NCI-H1048 (cell line): ENCODE results near the gene KLHL22.

ENCODE experiments used
- DNase-seq: peaks from one replicate; lab custom pipeline; 2025; lab: John Stamatoyannopoulos, UW

KLHL22 gene

DNA sequence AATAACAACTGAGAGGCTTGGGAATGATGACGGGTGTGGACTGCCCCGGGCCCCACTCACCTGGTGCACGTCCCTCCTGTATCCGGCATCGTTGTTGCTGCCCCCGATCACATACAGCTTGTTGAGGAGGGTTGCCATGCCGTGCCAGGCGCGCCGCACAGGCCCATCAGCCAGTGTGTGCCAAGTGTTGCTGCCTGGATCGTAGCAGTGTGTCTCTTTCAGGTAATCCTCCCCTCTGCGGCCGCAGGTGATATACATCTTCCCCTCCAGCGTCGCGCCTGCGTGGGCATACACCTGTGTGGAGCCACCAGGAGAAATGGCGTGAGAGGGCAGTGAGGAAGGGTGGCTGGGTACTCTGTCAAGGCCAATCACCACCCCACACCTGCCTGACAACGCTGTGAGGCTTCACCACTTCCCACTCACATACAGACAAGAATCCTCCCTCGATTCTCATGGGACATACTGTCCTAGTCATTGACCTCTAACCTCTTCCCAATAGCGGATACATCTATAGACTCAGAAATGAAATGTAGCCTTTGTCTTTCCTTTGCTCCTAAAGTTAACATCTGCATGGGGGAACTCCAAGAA, 49.1 kb downstream of the KLHL22 start:
- no peak for DNase-seq

DNA sequence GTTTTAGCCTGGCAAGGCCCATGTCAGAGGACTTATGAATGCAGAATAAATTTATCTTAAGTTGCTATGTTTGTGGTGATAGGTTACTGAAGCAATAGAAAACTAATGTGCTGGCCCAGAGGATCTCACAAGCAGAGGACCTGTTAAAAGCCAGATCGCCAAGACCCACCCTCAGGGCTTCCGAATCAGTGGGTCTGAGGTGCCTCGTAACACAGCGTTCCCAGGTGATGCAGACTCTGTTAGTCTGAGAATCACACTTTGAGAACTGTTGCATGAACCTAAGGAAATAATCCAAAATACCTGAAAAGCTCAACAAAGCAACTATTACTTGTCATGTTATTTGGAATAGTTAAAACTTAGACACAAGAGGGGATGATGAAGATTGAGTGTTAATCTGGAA, 51.3 kb downstream of the KLHL22 start:
- DNase-seq, result no peak

DNA sequence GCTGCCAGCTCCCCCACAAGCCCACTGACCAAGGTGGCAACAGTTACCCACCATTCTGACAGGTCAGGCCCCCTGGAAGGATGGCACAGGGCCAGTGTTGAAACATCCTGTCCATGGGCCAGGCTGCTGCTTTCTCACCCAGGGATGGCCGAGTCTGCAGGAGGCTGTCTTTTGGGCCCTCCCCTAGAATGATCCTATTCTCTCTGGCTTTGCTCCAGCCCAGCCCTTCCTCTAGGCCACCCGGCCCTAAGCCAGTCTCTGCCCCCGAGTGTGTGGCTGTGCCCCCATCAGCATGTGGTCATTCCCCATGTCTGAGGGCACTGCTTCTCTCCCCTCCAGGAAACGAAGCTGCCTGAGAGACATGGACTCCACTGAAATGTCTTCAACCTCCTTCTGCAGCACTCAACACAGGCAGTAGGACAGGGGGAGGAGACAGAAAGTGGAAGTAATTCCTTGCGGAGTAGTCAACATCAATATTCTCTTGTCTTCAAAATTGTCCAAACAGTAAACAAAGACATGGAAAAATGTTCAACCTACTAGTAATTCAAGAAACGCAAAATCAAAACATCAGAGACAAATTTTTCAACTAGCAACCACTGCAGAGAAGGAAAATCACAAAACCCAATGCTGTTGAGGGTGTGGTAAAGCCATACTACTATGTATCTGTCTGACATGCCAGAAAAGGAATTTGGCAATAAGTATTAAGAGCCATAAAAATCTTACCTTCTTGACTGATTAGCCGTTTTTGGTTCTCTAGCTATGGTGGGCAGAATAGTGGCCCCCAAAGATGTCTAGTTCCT, 52.9 kb downstream of the KLHL22 start:
- no peak for DNase-seq

DNA sequence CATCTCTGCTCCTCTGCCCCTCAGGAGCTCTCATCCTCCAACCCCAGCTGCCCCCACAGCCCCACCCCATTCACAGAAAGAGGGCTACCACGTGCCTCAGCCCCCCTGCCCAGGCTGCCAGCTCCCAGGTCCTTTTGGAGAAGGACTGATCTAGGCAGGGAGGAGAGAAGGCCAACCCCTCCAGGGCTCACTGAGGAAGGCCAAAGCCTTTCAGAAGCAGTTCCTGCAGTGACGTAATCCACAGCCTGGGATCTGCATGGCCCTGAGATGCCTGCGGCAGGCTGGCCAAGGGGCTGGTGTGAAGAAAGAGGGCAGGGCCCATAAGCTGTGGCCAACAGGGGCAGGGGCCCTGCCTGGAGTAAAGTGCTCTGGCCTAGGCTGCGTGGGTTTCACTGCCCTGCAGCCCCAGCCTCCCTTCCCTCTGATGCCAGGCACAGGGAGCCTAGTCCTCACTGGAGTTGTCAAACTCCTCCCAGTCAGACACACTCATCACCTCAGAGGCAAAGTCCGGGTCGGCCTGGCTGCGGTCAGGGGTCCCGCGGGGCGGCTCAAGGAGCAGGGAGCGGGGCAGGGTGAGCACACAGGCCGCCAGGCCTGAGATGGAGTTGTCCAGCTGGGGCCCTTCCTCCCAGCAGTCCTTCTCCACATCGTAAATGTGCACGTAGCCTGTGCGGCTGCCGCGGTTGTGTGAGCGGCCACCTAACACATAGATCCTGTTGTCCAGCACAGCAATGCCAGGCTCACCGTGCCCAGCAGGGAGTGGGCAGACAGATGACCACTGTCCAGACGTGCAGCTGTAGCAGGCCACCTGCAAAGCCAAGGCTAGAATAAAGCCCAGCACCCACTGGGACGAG, 53.7 kb downstream of the KLHL22 start:
- no peak for DNase-seq

DNA sequence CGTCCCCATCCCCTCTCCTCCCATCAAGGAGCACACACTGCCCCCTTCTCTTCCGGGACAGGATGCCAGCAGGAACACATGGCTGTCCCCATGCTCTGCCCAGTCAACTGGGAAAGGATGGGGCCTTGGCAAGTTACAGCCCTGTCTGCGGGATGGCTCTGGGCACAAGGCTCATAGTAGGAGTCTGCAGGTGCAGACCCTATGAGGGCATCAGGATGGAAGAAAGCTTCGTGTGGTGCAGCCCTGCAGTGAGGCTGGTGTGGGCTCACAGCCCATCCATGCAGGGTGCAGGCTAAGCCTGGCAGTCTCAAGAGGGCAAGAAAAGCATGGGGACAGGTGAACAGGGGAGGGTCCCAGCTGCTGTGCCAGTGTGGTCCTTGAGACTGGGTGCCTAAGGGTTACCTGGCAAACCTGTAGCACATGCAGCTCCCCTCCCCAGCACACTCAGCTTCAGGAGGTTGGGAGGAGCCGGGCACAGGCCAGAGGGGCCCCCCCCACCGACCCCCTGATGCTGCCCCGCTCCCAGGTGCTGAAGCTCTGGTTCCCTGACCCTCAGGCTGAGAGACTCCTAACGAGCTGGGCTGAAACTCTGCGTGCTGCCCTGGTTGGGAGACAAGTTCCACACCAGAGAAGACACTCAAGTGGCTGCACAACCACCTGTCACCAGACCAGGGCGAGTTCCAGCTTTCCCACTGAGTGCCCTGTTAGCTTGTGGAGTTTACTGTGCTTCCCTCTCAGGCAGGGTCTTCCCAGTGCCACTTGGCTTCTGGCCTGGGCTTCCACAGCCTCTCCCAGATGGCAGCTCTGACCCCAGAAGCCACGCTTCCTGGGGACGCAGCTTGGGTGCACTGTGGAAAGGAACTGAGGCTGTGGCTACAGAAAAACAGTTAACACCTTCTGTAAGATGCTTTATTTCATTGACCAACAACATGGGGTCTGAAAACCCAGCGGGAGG, 54.7 kb downstream of the KLHL22 start:
- DNase-seq, result no peak

DNA sequence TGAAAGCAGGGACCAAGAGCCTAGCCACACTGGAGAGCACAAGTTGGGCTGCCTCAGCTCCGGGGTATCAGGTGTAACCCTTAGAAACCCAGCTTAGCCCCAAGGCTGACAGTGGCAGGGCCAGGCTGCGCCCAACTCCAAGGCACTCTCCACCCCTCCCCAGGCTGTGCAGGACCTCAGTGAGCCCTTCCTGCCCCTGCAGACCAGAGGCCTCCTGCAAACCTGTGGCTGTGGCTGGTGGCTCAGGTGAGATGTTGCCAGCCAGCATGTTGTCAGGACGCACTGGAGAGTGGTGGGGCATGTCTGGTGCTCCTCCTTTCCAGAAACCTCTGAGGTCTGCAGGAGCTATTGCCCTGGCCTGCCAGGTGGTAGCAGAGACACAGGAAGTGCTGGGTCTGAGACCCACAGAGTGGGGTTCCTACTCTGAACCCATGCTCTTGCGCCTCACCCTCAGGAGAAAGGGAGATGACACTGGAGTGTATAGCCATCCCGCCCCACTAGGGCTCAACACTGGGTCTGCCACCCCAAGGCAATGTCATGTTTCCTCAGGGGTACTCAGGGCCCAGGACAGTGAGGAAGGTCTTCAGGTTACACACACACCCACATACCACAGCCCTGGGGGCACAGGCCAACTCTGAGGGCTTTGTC, 55.5 kb downstream of the KLHL22 start:
- no peak for DNase-seq

DNA sequence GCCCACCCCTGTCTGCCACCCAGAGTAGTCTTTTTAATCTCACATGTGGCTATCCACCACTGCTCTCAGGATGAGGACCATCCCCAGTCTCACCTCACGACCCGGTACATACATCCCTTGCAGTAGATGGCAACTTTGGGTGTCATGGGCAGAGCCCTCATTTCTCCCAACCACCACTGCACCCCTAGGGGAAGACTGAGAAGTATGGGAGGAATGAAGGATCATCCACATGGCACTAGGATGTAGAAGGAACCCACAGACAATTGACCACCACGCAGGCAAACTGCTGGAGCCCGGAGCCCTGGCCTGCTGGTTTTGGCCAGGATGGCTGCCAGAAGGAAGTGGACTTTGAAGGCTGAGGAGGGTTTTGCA, 56.1 kb downstream of the KLHL22 start:
- DNase-seq, result no peak

DNA sequence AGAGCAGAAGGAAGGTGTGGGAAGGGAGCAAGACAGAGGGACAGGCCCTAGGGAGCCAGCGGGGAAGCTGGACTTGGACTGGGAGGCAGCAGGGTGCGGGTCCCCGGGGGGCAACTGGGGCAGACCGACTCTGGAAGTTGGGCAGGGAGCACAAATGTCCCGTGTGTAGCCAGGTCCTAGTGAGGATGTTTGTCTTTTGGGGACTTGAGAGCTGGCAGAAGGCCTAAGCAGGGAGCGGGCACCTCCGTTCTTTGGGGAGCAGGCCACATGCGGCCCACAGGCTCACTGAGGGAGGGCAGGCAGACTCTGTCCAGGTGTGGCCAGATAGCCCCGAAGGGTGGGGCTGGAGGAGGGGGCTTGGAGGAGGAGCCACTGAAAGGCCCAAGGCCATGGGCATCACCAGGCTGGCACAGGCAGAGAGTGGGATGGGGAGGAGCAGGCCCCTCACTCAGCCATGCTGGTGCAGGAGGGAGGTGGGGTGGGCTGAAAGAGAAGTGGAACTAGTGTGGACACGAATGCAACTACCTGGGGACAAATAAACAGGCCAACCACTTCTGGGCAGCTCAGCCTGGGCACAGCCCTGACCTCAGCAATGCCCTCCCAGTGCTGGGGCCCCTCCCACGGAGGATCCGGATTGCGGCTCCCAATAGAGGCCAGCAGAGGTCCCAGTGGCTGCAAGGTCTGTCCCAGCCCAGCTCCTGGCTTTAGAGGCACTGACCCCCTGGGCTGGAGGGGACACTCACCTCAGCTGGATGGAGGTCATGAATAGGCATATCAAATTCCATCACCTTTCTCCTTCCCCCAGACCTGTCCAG, 56.7 kb downstream of the KLHL22 start:
- no peak for DNase-seq

DNA sequence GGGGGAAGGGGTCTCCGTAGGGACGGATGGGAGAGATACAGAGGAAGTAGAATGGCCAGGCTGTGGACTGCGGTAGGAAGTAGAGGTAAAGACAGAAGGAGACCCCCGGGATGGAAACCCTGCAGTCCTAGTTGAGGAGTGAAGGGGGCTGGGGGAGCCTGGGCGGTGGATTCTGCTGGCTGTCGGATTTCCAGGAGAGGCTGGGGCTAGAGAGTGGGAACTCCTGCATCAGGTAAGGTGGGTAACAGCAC, 57.2 kb downstream of the KLHL22 start:
- no peak for DNase-seq

DNA sequence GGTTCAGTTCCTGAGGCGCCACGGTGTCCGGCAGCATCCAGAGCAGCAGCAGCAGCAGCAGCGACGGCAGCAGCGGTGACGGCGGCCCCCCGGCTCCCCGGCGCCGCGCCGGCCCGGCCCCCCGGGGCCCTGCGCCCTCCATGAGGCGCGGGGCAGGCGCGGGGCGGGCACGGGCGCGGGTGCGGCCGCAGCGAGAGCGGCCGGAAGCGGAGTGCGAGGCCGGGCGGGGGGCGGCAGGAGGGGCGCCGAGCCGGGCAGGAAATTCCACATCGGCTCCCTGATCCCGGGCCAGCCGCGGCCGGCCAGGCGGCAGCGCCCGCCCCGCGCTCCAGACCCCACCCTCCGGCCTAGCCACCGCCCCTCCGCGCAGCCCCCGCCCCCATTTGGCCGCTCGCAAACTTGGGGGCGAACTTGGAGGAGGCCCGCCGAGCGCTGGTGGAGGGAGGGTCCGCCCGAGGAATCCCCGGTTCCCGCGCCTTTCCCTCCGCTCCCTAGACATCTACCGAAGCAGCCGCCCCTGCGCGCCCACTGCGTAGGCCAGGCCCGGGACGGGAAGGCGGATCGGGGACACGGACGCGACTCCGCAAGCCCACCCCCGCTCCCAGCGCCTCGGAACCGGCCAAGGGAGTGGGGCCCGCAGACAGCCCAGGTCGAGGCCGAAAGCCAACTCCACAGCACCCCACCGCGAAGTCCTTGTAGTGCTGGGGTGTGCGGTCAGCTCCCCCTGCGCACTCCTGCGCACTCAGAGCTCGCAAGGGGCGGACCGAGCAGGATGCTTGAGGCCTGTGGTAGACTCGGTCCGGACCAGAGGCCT, 57.8 kb downstream of the KLHL22 start, which contains the start of gene SCARF2:
SCARF2 (minus strand) TSS at position 213 of the 814 bp plus-strand sequence; CDS start at position 142, 71 bp downstream.
- no peak for DNase-seq

DNA sequence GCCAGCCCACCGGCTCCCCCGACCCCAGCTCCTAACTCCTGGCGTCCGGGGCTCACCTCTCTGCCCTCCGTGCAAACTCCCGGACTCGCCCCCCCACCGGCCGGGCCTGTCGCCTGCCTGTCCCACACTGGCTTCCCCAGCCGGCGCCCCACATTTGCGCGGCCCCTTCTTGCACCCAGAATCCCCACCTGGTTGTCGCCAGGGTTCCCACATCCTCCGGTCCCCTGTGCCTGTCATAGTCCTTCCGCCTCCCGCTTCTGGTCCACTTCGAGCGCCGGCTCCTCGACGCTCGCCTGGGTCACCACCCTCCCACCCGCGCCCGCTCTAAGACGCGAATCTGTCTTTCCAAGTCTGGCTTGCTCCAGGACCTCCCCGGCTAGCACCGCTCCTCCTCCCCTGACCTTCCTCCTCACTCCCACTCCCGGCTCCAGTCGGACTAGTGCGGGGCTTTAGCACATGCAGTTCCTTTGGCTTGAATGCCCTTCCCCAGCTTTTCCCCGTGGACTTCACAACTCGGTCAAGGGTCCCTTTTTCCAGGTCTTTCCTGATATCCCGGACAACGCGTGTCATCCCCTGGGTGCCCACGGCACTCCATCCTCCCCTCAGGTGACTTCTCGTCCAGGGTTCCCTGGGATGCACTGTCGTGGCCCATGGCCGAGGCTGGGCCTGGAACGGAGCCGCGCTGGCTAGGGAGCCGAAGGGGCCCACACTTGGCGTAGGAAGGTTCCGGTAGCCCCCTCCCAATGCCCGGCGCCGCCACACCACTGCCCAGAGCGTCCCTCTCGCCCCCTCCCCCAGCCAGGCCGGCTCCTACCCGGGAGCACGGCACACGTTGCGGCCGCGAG, 58.6 kb downstream of the KLHL22 start:
- DNase-seq, result no peak

DNA sequence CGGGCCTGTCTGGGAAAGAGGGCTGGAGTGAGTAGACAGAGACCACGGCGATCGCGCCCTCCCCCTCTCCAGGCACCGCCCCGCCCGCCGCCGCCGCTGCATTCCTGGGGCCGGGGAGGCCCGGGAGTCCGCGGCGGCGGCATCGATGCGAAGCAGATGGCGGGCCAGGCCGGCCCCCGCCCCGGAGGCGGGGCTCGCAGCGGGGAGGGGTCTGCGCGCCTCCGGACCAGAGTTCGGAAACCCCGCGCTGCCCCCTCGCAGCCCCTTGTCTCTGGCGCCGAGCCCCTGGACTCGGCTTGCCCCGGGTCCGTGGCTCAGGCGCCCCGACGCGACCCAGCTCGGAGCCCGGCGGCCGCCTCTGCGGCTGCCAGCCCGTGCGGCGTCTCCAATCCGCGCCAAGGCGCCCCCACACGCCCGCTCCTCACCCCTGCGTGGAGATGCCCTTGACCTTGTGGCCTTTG, 59.3 kb downstream of the KLHL22 start:
- DNase-seq, result no peak

DNA sequence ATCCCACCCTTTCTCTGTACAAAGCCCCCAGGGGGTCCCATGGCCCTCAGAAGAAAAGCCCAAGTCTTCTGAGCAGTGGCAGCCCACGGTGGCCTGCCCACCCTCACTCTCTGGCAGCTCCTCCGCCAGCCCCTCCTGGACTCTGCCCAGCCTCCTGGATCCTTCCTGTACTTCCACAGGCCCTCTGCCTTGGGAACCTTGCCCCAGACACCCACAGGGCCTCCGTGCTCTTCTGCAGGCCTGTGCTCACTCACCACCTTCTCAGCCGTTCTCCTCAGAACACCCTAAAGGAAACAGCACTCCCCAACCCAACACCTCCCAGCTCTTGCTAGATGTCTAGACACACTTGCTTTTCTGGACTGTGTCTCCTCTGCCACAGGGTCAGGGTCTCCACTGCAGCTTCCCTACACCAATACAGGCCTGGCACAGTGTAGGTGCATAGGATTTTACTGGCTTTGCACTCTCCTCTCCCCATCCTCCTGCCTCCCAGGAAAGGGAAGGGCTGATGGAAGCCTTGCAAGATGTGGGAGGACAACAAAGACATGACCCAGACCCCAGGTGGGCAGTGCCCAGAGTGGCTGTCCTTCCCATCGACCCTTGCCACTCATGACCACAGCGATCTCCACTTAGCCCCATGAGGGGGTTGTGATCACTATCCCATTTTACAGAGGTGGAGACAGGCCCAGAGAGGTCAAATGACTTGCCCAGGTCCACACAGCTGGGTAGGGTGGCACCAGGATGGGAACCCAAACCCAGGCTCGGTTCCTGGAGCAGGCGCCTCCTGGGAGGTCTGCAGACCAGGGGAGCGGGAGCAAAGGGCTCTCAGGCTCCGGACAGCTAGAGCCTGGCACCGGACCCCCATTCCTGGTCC, 59.9 kb downstream of the KLHL22 start:
- DNase-seq, result no peak

DNA sequence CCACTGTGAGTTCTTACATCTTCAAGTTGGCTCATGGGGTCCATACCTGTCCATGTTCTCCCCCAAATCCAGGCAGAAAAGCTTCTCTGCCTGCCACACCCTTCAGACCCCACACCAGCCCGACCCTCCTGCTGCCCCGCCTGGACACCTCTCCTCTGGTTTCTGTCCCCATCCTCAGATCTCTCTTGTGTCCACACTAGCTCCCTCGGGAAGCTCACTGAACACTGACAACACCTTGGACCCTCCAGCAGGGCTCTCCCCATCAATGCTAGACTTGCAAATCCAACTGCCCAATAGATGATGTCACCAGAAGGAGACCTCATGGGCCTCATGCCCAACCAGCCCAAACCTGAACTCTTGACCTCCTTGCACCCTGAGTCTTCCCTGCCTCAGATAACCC, 60.8 kb downstream of the KLHL22 start:
- DNase-seq, result no peak

DNA sequence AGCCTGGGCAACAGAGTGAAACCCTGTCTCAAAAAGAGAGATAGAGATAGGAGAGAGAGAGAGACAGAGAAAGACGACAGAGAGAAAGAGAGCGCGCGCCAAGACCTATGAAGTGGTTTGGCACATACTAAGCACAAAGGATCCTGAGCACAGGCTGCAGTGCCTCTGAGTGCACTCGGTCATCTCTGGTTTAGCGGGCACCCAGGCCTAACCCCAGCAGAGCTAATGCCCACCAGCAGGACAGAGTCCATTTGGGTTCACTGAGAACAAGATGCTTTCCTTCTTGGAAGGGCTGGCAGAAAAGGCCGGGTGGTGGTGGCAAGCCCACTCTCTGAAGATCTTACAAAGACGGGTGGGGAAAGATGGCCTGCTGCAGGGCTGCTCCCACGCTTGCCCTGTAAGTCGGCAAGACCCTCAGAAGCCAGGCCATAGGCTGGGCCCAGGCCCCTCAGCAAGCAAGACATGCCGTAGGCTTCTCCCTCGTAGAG, 61.3 kb downstream of the KLHL22 start:
- DNase-seq, result no peak

DNA sequence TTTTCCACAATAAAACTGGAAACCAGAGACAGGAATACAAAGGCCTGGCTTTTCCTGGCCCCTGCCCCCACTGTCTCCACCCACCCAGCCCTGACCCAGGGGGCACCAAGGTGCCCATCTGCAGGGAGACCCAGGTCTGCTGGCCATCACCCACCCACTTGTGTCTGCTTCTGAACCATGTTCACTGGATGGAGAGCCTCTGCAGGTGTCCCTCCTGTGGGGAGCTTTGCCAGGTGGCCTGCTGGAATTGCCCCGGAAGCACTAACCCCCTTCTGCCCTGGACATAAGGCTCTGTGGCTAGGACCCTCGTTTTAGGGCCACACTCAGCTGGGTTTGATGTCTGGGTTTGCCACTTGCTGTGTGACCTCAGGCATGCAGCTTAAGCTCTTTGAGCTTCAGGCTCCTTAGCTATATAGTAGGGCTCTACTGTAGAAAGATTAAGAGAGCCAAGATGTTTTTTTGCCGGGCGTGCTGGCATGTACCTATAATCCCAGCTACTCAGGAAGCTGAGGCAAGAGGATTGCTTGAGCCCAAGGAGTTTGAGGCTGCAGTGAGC, 61.8 kb downstream of the KLHL22 start:
- no peak for DNase-seq

DNA sequence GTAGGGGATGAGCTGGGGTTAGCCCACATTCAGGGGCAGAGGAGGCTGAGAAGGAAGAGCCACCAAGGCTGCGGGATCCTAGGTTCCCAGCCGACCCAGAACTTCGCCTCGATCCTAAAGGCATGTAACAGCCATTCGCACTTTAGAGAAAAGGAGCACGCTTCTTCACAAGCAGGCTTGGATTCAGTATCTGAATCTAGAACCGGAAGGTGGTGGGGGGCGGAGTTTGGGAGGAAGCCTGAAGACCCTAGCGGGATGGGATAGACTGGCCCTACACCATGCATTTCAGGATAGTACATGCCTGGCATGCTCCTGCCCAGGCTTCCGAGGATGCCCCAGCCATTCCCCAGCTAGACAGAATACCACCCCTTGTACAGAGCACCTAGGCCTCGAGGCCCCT, 62.4 kb downstream of the KLHL22 start:
- no peak for DNase-seq
